GM23338 (cell line): ENCODE results near the gene COPE. TPM values are rescaled to one million over a fixed set of nuclear protein-coding genes. Genes with fewer than 3 reads are reported as not detected.

Experiments used
- ATAC-seq: fragments of 200-7000 bp; cut with Tn5 transposase; 3 replicates; pipeline ENCODE4 v1.9.1; 2020
- DNase-seq: peaks from one replicate; pipeline ENCODE4 v3.0.0-alpha.2; 2015; ENCODE audit warnings: low spot score
- H2AFZ ChIP-seq: fragments of 200-600 bp; sonication (generic); 2 replicates; pipeline ENCODE4 v1.8.0; 2016; ENCODE audit warnings: antibody characterized with exemption, mild to moderate bottlenecking, moderate library complexity
- H3F3A ChIP-seq: fragments of 200-600 bp; sonication (generic); replicated peaks from 2 replicates; pipeline ENCODE4 v1.8.0; 2017; ENCODE audit warnings: antibody characterized with exemption, mixed run types, low read depth
- H3K27ac ChIP-seq: fragments of 200-600 bp; sonication (generic); 2 replicates; pipeline ENCODE4 v1.6.1; 2016; ENCODE audit warnings: low read depth
- H3K27me3 ChIP-seq: fragments of 200-600 bp; sonication (generic); 2 replicates; pipeline ENCODE4 v1.8.0; 2016; ENCODE audit warnings: mild to moderate bottlenecking, mixed run types, moderate library complexity; ENCODE audit not compliant: insufficient read depth
- H3K36me3 ChIP-seq: fragments of 200-600 bp; sonication (generic); 2 replicates; pipeline ENCODE4 v1.8.0; 2016; ENCODE audit warnings: mild to moderate bottlenecking; ENCODE audit not compliant: insufficient read depth
- H3K4me1 ChIP-seq: fragments of 200-600 bp; sonication (generic); 2 replicates; pipeline ENCODE4 v1.8.0; 2016; ENCODE audit warnings: mild to moderate bottlenecking, moderate library complexity; ENCODE audit not compliant: insufficient read depth
- H3K4me2 ChIP-seq: fragments of 200-600 bp; sonication (generic); 2 replicates; pipeline ENCODE4 v1.7.1; 2017; ENCODE audit warnings: mixed run types
- H3K4me3 ChIP-seq: fragments of 200-600 bp; sonication (generic); 2 replicates; pipeline ENCODE4 v1.6.1; 2016; ENCODE audit warnings: mixed run types
- H3K79me2 ChIP-seq: fragments of 200-600 bp; sonication (generic); replicated peaks from 2 replicates; pipeline ENCODE4 v1.8.0; 2017; ENCODE audit warnings: mild to moderate bottlenecking; ENCODE audit not compliant: insufficient read depth
- H3K9me2 ChIP-seq: fragments of 200-600 bp; sonication (generic); 2 replicates; pipeline ENCODE4 v1.8.0; 2017; ENCODE audit not compliant: insufficient read depth
- H4K20me1 ChIP-seq: fragments of 200-600 bp; sonication (generic); replicated peaks from 2 replicates; pipeline ENCODE4 v1.8.0; 2017; ENCODE audit warnings: mild to moderate bottlenecking; ENCODE audit not compliant: insufficient read depth
- H3K27ac Mint-ChIP-seq: 2 replicates; pipeline ENCODE4 v1.8.0; 2020; ENCODE audit warnings: inconsistent platforms, mild to moderate bottlenecking, moderate library complexity, mixed read lengths
- H3K27me3 Mint-ChIP-seq: 3 replicates; pipeline ENCODE4 v1.8.0; 2022; ENCODE audit warnings: low read depth, mild to moderate bottlenecking, moderate library complexity, mixed read lengths, inconsistent platforms; ENCODE audit not compliant: insufficient read depth, poor library complexity
- H3K36me3 Mint-ChIP-seq: 3 replicates; pipeline ENCODE4 v1.8.0; 2021; ENCODE audit warnings: low read depth, mild to moderate bottlenecking, inconsistent platforms, moderate library complexity, mixed read lengths
- H3K4me1 Mint-ChIP-seq: 3 replicates; pipeline ENCODE4 v1.8.0; 2020; ENCODE audit warnings: mild to moderate bottlenecking, inconsistent platforms, mixed read lengths
- H3K4me3 Mint-ChIP-seq: 3 replicates; pipeline ENCODE4 v1.8.0; 2021; ENCODE audit warnings: moderate library complexity, mild to moderate bottlenecking, inconsistent platforms, mixed read lengths
- H3K9me3 Mint-ChIP-seq: 3 replicates; pipeline ENCODE4 v1.8.0; 2020; ENCODE audit warnings: moderate library complexity, mild to moderate bottlenecking, inconsistent platforms, mixed read lengths
- POLR2AphosphoS5 ChIP-seq: IDR thresholded peaks from 2 replicates; pipeline ENCODE4 v1.6.1; 2016; ENCODE audit warnings: antibody characterized with exemption, low read depth
- STAT1 ChIP-seq: IDR thresholded peaks from one replicate; pipeline ENCODE4 v1.6.1; 2016; ENCODE audit warnings: antibody characterized with exemption; ENCODE audit not compliant: unreplicated experiment
- ZNF114 ChIP-seq: fragments of 250-450 bp; sonication (Bioruptor Pico); IDR thresholded peaks from 2 replicates; pipeline ENCODE4 v1.5.0; 2020; ENCODE audit warnings: mild to moderate bottlenecking, moderate library complexity
- ZNF331 ChIP-seq: fragments of 250-450 bp; sonication (Bioruptor Pico); IDR thresholded peaks from 2 replicates; pipeline ENCODE4 v1.5.0; 2020; ENCODE audit warnings: low read depth, mild to moderate bottlenecking, moderate library complexity
- ZNF462 ChIP-seq: fragments of 250-450 bp; sonication (Bioruptor Pico); IDR thresholded peaks from 2 replicates; pipeline ENCODE4 v1.5.0; 2020; ENCODE audit warnings: mild to moderate bottlenecking, moderate library complexity
- polyA plus RNA-seq: library from polyadenylated mRNA; unstranded; fragments of >200 nt; fragmentation: Nextera tagmentation; extraction: Ambion mirVana; gene quantifications from 2 replicates; pipeline ENCODE4 v1.2.1, GENCODE V29; 2016
- total RNA-seq: library from RNA; depleted of rRNA; stranded (reverse); fragments of >200 nt; shearing (Covaris generic); gene quantifications from 2 replicates; pipeline ENCODE4 v1.2.3, GENCODE V29; 2014
- TF ChIP-seq, protein P1 (sequence below): IDR thresholded peaks from 2 replicates; pipeline ENCODE4 v1.6.1; 2016; ENCODE audit warnings: antibody characterized with exemption

The COPE gene
- total and polyA plus RNA-seq, 2 experiments from 2014 or later: 263 TPM

DNA sequence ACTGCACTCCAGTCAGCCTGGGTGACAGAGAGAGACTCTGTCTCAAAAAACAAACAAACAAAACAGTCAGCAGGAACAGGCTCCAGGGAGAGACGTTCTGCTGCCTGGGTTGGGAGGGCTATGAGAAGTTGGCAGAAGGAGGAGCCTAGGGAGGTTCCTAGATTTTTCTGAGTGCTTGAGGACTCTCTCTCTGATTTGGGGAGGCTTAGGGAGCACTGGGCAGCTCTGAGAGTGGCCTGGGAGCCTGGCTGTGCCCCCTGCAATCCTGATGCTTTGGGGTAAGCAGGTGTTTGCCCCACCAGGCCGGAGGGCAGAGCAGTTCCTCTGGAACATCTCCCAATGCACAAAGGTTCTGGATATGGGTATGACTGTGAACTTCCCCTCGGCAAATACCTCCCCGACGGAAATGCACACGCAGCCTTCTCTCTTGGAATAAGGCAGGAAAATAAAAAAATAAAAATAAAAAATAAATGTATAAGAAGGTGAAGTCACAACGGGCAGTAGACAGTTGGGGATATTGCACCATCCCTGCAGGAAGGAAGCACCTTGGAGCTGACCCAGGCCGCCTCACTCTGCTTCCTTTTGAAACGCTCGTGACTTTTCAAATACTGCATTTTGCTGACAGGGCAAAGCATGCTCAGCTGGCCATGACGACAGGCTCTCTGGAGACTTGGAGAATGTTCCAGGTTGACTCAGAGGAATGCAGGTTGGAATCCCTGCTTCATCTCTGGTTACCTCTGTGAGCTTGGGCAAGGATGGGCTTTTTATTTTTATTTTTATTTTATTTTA lies 48.4 kb upstream of the COPE start (continued):
- TF ChIP-seq ZNF331 (CRISPR knock-in tag) (no peak), STAT1 (no peak), ZNF114 (CRISPR knock-in tag) (no peak), ZNF462 (CRISPR knock-in tag) (no peak)

DNA sequence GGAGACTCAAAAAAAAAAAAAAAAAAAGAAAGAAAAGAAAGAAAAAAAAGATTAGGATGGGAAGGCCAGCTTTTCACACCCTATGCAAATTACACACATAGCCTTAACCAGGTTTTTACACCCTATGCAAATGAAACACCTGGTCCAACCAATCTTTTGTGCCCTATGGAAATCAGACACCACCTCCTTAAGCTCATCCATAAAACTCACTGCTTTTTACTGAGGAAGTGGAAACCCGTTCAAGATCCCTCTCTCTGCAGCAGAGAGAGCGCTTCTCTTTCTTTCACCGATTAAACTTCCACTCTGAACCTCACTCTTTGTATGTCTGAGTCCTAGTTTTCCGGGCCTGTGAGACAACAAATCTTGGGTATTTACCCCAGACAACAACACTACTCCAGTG lies 47.1 kb upstream of the COPE start:
- Histone ChIP-seq H3K4me1 (peaks cover 1% of the 10 kb centered on the region), H3K4me3 (no peak overlapping the region), H3K27ac (peak overlapping the region; percentile 24; the same call in 1 of the 2 replicates), H3F3A (peaks cover 5% of the 10 kb centered on the region; the same call in 1 of the 2 replicates), H3K4me2 (no peak overlapping the region), H3K79me2 (no peaks in the 10 kb centered on the region), H4K20me1 (no peaks in the 10 kb centered on the region), H3K9me2 (no peaks in the 10 kb centered on the region), H2AFZ (no peak overlapping the region), H3K27me3 (no peaks in the 10 kb centered on the region), H3K36me3 (no peaks in the 10 kb centered on the region)
- peaks cover 7% of the 10 kb centered on the region for H3K4me1 Mint-ChIP-seq
- H3K36me3 Mint-ChIP-seq: no peaks in the 10 kb centered on the region
- peaks cover 6% of the 10 kb centered on the region; the same call in 2 of the 3 replicates for H3K9me3 Mint-ChIP-seq
- H3K4me3 Mint-ChIP-seq: no peak overlapping the region; the same call in 2 of the 3 replicates
- ATAC-seq (peak; percentile 27), DNase-seq (peak; percentile 77)
- TF ChIP-seq POLR2AphosphoS5: peak; percentile 41; the same call in 1 of the 2 replicates
- TF ChIP-seq, protein P1, sequence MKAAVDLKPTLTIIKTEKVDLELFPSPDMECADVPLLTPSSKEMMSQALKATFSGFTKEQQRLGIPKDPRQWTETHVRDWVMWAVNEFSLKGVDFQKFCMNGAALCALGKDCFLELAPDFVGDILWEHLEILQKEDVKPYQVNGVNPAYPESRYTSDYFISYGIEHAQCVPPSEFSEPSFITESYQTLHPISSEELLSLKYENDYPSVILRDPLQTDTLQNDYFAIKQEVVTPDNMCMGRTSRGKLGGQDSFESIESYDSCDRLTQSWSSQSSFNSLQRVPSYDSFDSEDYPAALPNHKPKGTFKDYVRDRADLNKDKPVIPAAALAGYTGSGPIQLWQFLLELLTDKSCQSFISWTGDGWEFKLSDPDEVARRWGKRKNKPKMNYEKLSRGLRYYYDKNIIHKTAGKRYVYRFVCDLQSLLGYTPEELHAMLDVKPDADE: no peak
- peak overlapping the region; percentile 52; the same call in 1 of the 2 replicates for H3K27ac Mint-ChIP-seq
- peaks cover 14% of the 10 kb centered on the region for H3K27me3 Mint-ChIP-seq
